NB4 (cell line): ENCODE measurements around the gene CTNND1.

Experiments used
- DNase-seq: peaks from one replicate; pipeline ENCODE4 v3.0.0; 2010; ENCODE audit warnings: low read depth
- H3K4me3 ChIP-seq: one replicate; pipeline ENCODE4 v1.5.1; 2011; ENCODE audit warnings: mild to moderate bottlenecking, low read depth, low read length, moderate library complexity
- MYC ChIP-seq: IDR thresholded peaks from 2 replicates; pipeline ENCODE4 v1.6.1; 2011; ENCODE audit warnings: low read depth, low read length
- POLR2A ChIP-seq: IDR thresholded peaks from 2 replicates; pipeline ENCODE4 v1.6.1; 2011; ENCODE audit warnings: mild to moderate bottlenecking; ENCODE audit not compliant: insufficient read length; ENCODE audit errors: extremely low read depth
- TF ChIP-seq, protein P1 (sequence below): IDR thresholded peaks from one replicate; pipeline ENCODE4 v1.5.1; 2012; ENCODE audit warnings: low read depth, low read length
- TF ChIP-seq, protein P2 (sequence below): IDR thresholded peaks from 2 replicates; pipeline ENCODE4 v1.6.1; 2011; ENCODE audit warnings: low read depth, low read length

CTNND1 gene

DNA sequence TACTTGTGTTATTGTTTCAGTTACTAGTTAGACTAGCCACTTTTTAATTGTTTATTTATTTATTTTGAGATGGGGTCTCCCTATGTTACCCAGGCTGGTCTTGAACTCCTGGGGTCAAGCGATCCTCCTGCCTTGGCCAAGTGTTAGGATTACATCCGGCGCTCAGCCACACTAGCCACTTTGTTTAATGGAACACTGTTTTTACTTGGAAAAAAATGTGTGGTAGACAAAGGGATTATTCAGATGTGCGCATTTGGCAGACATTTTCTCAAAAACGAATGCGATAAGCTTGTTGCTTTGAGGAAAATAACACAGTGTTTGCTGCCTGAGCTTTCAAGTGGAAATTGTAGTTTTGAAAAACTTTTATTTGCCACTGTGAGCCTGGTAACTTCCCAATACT, 51.0 kb downstream of the CTNND1 start:
- TF ChIP-seq POLR2A, result no peak
- no peak for TF ChIP-seq MYC
- TF ChIP-seq, protein P1, sequence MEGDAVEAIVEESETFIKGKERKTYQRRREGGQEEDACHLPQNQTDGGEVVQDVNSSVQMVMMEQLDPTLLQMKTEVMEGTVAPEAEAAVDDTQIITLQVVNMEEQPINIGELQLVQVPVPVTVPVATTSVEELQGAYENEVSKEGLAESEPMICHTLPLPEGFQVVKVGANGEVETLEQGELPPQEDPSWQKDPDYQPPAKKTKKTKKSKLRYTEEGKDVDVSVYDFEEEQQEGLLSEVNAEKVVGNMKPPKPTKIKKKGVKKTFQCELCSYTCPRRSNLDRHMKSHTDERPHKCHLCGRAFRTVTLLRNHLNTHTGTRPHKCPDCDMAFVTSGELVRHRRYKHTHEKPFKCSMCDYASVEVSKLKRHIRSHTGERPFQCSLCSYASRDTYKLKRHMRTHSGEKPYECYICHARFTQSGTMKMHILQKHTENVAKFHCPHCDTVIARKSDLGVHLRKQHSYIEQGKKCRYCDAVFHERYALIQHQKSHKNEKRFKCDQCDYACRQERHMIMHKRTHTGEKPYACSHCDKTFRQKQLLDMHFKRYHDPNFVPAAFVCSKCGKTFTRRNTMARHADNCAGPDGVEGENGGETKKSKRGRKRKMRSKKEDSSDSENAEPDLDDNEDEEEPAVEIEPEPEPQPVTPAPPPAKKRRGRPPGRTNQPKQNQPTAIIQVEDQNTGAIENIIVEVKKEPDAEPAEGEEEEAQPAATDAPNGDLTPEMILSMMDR, result no peak
- TF ChIP-seq, protein P2, sequence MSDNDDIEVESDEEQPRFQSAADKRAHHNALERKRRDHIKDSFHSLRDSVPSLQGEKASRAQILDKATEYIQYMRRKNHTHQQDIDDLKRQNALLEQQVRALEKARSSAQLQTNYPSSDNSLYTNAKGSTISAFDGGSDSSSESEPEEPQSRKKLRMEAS, result no peak
- no peak for DNase-seq
- no peak overlapping the region for H3K4me3 ChIP-seq

DNA sequence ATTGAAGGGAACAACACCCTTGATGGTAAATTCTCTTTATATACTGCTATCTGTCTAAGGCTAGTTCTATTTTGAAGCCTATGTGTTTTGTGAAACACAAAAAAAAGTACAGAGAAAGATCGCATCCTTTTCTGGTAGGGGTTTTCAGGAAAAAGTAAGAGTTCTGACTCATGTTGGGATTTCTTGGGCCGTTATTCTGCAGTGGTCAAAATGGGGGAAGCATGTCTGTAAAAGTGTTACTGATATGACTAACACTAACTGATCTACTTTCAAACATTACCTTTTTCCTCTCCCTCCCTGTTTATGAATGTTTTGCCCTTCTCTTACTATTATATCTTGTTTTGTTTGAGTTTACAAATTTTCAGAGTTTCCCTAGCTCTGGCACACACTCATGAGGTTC, 53.9 kb downstream of the CTNND1 start:
- DNase-seq, result no peak
- H3K4me3 ChIP-seq, result no peak overlapping the region
- TF ChIP-seq, protein P1, result no peak
- no peak for TF ChIP-seq POLR2A
- no peak for TF ChIP-seq MYC
- TF ChIP-seq, protein P2, result no peak

DNA sequence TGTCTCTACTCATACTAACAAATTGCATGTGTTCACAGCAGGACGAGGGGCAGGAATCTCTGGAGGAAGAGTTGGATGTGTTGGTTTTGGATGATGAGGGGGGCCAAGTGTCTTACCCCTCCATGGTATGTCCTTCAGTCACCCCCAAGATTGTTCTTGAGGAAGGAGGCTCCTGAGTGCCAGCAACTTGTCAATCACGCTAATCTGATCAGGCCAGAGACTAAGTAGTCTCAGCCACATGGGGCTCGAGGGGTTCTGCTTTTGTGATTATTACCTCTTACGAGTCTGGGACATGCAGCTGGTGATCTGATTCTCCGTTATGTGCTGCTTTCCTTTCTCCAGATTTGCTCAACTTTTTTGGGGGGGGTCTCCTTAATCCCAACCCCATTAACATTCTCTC, 54.3 kb downstream of the CTNND1 start:
- H3K4me3 ChIP-seq, result no peak overlapping the region
- TF ChIP-seq, protein P2, result no peak
- TF ChIP-seq, protein P1, result no peak
- no peak for TF ChIP-seq POLR2A
- no peak for TF ChIP-seq MYC
- DNase-seq, result no peak

DNA sequence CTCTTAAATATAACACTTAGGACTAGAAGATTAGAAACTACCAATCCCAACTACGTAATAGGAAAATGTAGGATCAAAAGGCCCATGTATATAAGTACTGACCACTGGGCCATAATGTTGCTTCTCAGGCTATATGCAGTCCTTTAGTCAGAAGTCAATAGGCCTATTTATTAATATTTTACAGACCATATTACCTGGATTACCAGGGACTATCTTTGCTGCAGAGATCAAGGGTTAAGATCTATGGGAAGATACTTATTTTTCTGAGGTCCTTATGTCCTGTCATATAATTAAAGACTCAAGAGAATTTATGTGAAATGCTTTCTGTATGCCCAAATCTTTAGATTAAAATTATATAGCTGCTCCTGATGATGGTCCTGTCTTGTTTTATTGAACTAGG, 57.2 kb downstream of the CTNND1 start:
- TF ChIP-seq MYC, result no peak
- no peak for TF ChIP-seq POLR2A
- TF ChIP-seq, protein P2, result no peak
- TF ChIP-seq, protein P1, result no peak
- no peak for DNase-seq
- H3K4me3 ChIP-seq, result no peak overlapping the region

DNA sequence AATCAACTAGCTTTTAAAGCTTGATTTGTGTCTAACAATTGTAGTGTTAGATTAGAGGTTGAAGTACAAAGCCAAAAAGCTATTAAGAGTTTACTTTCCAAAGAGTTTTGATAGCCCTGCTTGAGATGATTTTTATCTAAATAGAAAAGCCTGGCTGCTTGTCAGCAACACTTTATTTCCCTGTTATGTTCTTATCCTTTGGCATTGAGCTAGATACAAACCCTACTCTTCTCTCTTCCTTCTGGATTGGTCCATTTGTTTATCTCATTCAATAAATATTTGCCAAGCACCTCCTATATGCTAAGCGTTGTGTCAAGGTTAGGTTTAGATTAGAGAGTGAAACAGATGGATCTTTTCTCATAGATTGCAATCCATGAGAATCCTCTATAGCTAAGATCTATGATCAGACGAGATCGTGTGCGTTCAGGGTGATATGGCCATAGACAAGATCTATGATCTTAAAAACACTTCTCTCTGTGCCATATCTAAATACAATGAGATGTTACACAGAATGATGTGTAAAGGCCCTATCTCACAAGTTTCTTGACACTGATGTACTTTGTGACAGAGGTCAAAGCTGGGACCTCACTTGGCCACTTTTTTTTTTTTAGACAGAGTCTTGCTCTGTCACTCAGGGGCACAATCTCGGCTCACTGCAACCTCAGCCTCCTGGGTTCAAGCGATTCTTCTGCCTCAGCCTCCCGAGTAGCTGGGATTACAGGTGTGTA, 57.8 kb downstream of the CTNND1 start:
- DNase-seq, result no peak
- no peak overlapping the region for H3K4me3 ChIP-seq
- TF ChIP-seq, protein P2, result no peak
- no peak for TF ChIP-seq POLR2A

DNA sequence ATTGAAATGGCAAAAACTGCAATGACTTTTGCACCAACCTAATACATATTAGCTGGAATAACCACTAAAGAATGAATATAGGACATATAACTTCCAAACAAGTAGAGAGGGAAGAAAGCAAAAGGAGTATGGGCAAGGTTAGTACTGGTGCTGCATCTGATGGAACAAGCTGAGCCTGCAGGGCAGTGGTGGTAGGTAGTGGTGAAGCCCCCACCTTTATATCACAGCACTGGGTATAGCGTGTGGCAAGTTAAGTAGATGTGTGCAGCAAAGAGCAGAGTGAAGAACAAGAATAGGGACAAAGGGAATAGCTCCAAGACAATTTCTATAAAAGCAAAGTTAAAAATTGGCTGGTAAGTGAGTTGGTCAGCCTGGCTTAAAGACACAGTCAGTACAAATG, 62.3 kb downstream of the CTNND1 start:
- no peak for TF ChIP-seq POLR2A
- no peak for TF ChIP-seq MYC
- TF ChIP-seq, protein P2, result no peak
- TF ChIP-seq, protein P1, result no peak
- DNase-seq, result no peak

More for the DNA sequence above, 62.3 kb downstream of the CTNND1 start:
- no peak overlapping the region for H3K4me3 ChIP-seq
